Stimulated activated CD8-positive, alpha-beta memory T cell treated with anti-CD3 and anti-CD28 coated beads, Interleukin-12 subunit alpha, Interleukin-12 subunit beta, amount 100 ng/mL, for 1 hour (primary cell): ENCODE data around the gene WWOX.

Experiments used
- DNase-seq: peaks from one replicate; pipeline ENCODE4 v3.0.0-alpha.2; 2020; ENCODE audit warnings: low read depth

WWOX gene

GRCh38 chr16:78611318-78611717 lies 511.9 kb downstream of the WWOX start:
- no peak for DNase-seq

- DNase-seq, result no peak
These were observed 520.4 kb downstream of the WWOX start for GRCh38 chr16:78619811-78620210.

- no peak for DNase-seq
These were observed 520.8 kb downstream of the WWOX start for GRCh38 chr16:78620291-78620690.

GRCh38 chr16:78623796-78624195 lies 524.3 kb downstream of the WWOX start:
- DNase-seq, result no peak

- no peak for DNase-seq
These were observed 524.9 kb downstream of the WWOX start for GRCh38 chr16:78624366-78624765.

GRCh38 chr16:78628461-78629045 lies 529.1 kb downstream of the WWOX start:
- no peak for DNase-seq

- no peak for DNase-seq
These were observed 529.7 kb downstream of the WWOX start for GRCh38 chr16:78629173-78629572.

- DNase-seq, result no peak
These were observed 530.6 kb downstream of the WWOX start for GRCh38 chr16:78630102-78630501.

GRCh38 chr16:78633551-78633950 lies 534.1 kb downstream of the WWOX start:
- DNase-seq, result no peak

GRCh38 chr16:78635807-78636206 lies 536.4 kb downstream of the WWOX start:
- DNase-seq, result no peak

GRCh38 chr16:78638371-78638770 lies 538.9 kb downstream of the WWOX start:
- DNase-seq, result no peak

GRCh38 chr16:78639775-78640174 lies 540.3 kb downstream of the WWOX start:
- DNase-seq, result no peak

- no peak for DNase-seq
These were observed 541.4 kb downstream of the WWOX start for GRCh38 chr16:78640886-78641285.

- DNase-seq, result no peak
These were observed 542.0 kb downstream of the WWOX start for GRCh38 chr16:78641433-78641832.

GRCh38 chr16:78642621-78643285 lies 543.3 kb downstream of the WWOX start:
- no peak for DNase-seq

GRCh38 chr16:78645657-78646056 lies 546.2 kb downstream of the WWOX start:
- no peak for DNase-seq

GRCh38 chr16:78647019-78647418 lies 547.6 kb downstream of the WWOX start:
- DNase-seq, result no peak

GRCh38 chr16:78647491-78647890 lies 548.0 kb downstream of the WWOX start:
- DNase-seq, result no peak

- DNase-seq, result no peak
These were observed 549.1 kb downstream of the WWOX start for GRCh38 chr16:78648517-78648916.

- no peak for DNase-seq
These were observed 551.1 kb downstream of the WWOX start for GRCh38 chr16:78650339-78651074.

GRCh38 chr16:78654929-78655328 lies 555.5 kb downstream of the WWOX start:
- no peak for DNase-seq

GRCh38 chr16:78655331-78656113 lies 556.1 kb downstream of the WWOX start:
- DNase-seq, result no peak

GRCh38 chr16:78656887-78657286 lies 557.4 kb downstream of the WWOX start:
- no peak for DNase-seq
